GM12872 (cell line): ENCODE data around the gene FBXL7.

Experiments used
- CTCF ChIP-seq: IDR thresholded peaks from 3 replicates; pipeline ENCODE4 v1.5.1; 2011; ENCODE audit warnings: low read depth, mild to moderate bottlenecking, low read length, moderate library complexity; ENCODE audit not compliant: insufficient read depth

The FBXL7 gene

GRCh38 chr5:15702102-15702501 is 202.1 kb downstream of the FBXL7 start:
- TF ChIP-seq CTCF: no peak

- no peak for TF ChIP-seq CTCF
Observed at GRCh38 chr5:15703901-15704300, 203.9 kb downstream of the FBXL7 start.

- TF ChIP-seq CTCF: no peak
Observed at GRCh38 chr5:15704397-15704947, 204.5 kb downstream of the FBXL7 start.

GRCh38 chr5:15707631-15708030 is 207.7 kb downstream of the FBXL7 start:
- TF ChIP-seq CTCF: no peak

- TF ChIP-seq CTCF: no peak
Observed at GRCh38 chr5:15711892-15712291, 211.9 kb downstream of the FBXL7 start.

GRCh38 chr5:15715535-15715934 is 215.6 kb downstream of the FBXL7 start:
- TF ChIP-seq CTCF: no peak

GRCh38 chr5:15715967-15716366 is 216.0 kb downstream of the FBXL7 start:
- no peak for TF ChIP-seq CTCF
